HS-27A (cell line): ENCODE results near the gene OGFR.

Source experiments
- DNase-seq: peaks from one replicate; pipeline ENCODE4 v3.0.0-alpha.2; 2012; ENCODE audit warnings: low read depth, missing footprints

The OGFR gene

DNA sequence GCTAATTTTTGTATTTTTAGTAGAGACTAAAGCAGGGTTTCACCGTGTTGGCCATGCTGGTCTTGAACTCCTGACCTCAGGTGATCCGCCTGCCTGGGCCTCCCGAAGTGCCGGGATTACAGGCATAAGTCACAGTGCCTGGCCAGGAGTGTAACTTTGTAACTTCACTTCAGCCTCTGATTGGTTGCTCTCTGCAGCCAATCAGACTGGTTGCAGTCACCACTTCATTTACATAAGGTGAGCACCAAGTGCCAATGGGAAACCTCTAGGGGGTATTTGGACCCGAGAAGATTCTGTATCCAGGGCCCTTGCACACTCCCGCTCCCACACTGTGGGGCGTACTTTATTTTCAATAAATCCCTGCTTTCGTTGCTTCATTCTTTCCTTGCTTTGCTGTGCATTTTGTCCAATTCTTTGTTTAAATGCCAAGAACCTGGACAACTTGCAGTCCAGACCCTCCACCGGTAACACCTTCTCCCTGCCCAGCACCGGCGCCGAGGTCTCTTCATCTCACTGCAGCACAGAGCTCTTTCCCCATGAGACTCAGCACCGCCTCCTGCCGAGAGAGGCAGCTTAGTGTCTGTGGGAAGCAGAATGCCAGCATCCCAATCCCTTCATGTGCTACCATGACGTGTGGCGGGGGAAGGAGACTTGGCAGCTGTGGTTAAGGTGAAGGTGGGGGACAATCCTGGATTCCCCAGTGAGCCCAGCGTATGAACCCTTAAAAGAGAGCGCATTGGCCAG is 22.3 kb upstream of the OGFR start:
- no peak for DNase-seq

DNA sequence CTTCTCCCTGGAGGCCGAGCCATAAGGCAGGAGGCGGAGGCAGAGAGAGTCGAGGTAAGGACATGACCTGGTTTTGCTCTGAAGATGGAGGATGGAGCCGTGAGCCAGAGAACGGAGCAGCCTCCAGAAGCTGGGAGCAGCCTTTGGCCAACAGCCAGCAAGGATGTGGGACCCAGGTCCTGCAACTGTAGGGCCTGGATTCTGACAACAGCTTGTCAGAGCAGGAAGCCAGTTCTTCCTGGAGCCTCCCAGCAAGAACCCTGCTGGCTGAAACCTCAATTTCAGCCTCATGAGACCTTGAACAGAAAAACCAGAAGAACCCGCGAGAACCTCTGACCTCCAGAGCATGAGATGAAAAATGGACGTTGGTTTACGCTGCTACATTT is 21.7 kb upstream of the OGFR start:
- DNase-seq: no peak

DNA sequence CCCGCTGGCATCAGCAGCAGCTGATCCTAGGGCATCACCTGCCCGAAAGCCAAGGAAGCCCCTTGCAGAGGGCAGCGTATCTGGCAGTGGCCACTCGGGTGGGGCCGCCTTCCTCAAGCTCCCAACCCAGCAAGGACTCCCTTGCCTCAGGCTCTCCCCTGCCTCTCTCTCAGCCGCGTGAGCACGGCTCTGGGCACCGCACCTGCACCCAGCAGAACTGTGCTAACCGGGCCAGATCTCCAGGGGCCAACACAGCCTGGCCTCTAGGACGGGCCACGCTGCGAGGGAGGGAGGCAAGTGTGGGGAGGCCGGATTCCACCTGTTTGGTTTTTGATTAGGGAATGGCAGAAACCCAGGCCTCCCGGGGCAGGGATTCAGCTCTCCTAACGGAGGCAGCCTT is 20.1 kb upstream of the OGFR start:
- DNase-seq: no peak

DNA sequence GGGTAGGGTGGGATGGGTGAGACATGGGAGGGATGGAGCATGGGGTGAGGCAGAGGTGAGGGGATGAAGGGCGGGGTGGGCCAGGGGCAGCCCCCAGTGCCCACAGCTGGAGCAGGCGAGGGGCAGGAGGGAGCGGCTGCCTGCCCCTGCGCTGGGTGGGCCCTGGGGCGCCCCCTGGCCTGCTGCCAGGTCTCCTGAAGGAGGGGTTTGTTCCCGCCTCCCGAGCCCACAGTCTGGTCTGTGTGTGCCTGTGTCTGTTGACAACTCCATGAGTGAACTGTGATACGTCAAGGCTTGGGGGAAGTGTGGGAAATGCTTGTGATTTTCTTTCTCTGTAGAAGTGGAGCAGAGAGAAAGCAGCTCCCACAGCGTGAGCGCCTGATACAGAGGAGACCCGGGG is 19.2 kb upstream of the OGFR start:
- DNase-seq: no peak

DNA sequence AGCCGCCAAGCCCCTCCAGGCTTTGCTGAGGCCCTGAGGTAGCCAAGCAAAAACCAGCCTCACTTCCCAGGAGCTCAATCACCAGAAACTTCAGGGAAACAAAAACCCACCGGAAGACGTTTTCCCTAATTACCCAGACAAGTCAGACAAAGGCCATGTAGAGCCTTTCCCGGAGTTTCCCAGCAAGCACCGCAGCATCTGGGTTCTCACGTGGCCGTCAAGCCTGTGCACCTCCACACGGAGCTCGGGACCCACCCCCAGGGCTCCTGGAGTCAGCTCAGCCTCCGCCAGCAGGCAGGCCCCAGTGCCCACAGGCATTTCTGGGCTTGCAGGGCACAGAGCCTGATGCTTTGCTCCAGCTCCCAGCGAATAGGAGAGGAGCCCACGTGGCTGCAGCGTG is 18.5 kb upstream of the OGFR start:
- DNase-seq: no peak

DNA sequence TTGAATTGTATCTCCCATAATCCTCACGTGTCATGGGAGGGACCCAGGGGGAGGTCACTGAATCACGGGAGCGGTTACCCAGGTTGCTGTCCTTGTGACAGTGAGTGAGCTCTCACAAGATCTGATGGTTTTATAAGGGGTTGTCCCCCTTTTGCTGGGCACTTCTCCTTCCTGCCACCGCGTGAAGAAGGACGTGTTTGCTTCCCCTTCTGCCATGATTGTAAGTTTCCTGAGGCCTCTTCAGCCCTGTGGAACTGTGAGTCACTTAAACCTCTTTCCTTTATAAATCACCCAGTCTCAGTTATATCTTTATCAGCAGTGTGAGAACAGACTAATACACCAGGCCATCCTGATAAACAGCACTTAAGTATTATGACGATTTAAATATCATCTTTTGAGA is 17.3 kb upstream of the OGFR start:
- no peak for DNase-seq

DNA sequence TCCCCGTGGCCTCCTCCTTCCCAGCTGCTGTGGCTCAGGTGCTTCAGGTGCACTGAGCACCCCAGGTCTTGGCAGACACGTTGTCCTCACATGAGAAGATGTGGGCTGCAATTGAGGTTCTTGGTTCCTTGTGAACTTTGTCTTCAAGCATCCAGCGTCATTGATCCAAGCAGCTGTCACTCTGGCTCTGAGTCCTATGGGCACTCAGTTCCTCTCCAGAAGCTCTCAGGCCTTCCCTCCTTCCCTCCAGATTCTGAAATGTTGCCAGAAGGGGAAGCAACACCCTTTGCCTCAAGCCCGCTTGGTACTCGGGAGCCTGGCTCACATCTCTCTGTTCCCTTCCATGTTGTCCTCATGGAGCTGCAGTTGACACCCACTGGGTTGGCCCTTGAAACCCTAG is 16.8 kb upstream of the OGFR start:
- DNase-seq: no peak

- DNase-seq: no peak
Observed at GRCh38 chr20:62788607-62789006, 16.0 kb upstream of the OGFR start.

DNA sequence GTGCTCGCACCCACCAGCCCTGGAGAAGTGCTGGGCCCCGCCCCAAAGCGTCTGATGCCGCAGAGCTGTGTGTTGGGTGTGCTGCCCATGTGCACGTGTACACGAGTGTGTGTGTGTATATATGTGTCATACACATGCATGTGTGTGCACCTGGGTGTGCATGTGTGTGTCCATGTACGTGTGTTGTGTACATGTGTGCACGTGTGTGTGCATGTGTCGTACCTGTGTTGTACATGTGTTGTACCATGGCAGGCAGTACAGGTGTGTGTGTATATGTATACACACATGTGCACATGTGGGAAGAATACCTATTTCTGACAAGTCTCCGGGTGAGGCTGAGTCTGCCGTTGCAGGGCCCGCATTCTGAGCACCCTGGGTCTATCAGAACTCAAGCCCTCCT is 14.6 kb upstream of the OGFR start:
- no peak for DNase-seq

DNA sequence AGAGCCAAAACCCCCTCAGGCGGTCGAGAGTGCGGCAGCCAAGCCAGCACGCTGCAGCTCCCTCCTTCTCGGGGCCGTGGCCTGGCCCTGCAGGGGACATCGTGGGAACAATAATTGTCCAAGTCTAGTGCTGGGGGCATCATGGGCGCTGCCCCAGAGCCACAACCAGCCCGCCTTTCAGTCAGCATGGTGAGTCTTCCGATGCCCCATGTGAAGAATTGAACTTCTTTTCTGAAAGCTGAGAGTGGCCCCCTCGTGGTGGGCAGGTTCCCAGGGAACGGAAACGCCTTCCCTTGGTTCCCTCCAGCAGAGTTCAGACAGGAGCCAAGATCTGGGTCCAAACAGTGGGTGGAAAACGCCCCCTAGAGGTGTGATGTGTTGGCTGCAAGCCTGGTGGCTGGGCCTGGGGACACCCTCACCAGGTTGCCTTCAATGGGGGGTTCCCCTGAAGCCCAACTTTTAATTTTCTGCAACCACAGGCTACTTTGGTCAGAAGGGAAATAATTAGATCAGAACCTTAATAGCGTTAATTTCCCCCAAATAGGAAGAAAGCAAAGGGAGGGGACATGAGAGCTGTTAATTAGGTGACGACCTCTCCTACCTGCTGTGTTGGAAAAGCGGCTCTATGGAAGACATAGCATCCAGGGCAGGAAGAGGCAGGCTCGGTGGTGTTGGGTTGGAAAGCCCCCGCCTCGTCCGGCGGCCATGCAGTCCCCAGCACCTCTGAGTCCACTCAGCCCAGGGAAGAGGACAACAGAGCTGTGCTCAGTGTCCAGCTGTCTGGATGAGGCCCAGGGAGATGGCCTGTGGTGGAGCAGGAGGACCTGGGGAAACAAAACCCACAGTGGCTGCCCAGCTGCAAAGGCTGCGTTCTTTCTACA is 13.1 kb upstream of the OGFR start:
- peak; percentile 73 for DNase-seq

DNA sequence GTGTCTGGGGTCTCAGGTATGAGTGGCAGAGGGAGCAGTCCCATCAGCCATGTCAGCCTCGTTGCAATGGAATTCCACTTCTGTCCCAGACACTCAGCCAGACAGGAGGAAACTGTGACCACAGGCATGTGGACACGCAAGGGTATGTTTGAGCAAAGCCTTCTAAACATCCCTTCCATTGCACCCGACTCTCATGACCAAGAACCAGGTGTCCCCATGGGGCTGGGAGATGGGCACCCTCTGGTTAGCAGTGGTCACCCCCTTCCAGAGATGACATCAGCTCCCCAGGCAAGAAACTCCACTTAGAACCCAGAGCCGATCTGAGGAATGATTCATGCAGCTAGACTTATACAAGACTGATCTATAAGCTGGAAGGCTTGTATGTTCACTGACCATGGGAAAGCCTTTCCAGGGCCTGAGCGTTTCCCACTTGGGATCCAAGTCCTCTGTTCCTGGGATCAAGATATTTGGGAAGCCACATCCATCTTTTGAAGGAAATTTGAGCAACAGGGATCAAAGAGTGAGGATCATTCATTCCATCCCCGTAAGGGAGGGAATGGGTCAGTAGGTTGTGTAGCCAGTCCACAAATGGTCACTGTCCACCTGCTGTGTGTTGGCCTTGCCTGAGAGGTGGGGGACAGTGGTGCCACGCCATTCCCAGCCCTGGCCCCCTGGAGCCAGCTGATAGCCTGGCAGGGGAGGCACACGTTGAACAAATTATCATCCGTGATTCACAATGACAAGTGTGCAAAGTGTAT is 12.3 kb upstream of the OGFR start:
- DNase-seq: no peak

DNA sequence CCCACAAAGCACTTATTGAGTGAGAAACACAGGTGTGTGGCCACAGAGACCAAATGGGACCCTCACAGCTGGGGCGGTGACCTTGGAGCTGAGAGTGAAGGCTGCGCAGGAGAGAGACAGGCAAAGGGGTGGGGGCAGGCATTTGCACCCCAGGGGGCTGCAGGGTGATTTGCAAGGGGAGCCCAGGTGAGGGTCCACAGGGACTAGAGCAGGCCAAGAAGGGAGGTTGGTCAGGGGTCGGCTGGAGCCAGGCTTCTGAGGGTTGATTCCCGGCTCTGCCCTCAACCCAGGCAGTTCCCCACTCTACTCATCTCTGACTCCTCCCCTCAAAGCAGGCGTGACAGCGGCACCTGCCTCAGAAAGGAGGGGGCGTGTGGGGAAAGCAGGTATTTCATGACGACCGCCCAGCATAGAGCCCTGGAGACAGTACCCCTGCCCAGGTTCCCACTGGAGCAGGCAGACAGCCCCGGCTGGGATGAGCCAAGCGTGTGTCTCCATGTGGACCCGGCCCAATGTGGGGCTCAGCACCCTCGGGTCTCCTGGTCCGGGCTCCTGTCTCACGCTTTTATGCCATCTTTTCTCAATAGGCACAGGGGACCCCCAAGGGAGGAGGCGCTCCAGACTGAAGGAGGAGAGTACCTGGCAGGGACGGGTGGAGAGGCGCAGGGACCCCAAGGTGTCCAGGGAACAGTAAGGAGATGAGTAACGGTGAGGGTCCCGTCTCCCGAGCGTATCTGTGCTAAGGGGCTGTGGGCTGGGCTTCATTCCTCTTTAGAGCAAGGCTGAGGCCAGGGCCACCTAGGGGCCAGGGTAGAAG is 11.5 kb upstream of the OGFR start:
- no peak for DNase-seq

DNA sequence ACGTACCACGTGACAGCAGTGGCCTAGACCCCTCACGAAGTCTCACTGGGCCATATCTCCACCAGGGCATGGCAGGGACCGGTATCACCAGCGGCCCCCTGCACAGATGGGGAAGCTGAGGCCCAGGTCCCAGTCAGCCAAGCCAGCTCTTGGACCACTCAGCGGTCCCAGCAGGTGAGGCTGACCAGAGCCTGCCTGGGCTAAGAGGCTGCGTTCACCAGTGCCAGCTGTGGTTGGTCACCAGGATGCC is 11.0 kb upstream of the OGFR start:
- DNase-seq: no peak

DNA sequence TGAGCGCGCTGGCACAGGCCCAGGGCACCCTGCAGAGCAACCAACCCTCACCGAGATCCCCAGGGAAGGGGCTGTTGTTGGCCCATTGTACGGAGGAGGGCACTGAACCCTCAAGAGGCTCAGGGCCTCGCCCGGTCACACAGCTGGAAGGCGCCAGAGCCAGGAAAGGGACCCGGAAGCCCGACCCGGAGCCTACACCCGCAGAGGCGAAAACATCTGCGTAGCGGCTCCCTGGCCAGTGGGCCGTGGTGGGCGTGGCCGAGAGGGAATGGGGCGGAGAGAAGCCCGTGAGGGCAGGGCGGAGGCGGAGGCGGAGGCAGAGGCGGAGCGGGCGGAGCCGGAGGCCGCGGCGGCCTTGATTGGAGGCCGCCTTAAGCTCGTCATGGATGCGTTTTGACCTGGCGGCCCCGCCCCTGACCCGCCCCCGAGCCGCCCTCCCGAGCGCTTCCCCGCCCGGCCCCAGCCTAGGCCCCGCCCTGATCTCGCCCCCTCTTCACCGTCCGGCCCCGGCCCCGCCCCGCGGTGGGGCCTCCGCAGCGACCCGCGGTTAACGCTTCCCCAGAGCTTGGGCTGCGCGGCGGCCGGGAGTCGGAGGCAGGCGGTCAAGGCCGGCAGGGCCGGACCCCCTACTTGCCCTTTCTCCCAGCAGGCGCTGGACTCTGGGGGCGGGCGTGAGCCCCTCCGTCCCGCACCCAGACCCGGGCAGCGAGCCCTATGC is 10.5 kb upstream of the OGFR start:
- peak; percentile 75 for DNase-seq

DNA sequence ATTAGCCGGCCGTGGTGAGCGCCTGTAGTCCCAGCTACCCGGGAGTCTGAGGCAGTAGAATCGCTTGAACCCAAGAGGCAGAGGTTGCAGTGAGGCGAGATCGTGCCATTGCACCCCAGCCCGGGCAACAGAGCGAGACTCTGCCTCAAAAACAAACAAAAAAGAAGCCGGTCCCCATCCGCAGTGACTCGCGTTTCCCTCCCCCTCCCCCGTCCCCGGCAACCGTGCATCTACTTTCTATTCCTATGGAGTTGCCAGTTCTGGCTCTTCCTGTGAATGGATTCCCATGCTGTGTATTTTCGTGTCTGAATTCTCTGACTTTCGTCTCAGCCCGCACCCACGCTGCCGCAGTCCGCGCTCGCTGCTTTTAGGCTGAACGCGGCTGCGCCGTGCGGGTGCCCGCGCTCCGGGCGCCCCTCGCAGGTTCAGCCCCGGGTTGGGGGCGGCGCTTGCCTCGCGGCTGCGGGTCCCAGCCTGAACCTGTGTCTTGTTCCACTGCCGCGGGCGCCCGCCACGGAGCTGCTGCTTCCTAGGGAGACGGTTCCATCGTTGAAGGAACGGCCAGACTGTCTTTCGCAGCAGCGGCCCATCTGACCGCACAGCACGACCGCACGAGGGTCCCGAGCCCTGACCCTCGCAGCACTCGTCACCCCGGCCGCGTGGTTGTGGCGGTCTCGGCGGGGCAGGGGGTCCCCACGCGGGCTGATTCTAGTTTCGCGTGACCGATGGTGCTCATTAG is 9.4 kb upstream of the OGFR start:
- DNase-seq: no peak

- no peak for DNase-seq
Observed at GRCh38 chr20:62796699-62797491, 7.7 kb upstream of the OGFR start.

DNA sequence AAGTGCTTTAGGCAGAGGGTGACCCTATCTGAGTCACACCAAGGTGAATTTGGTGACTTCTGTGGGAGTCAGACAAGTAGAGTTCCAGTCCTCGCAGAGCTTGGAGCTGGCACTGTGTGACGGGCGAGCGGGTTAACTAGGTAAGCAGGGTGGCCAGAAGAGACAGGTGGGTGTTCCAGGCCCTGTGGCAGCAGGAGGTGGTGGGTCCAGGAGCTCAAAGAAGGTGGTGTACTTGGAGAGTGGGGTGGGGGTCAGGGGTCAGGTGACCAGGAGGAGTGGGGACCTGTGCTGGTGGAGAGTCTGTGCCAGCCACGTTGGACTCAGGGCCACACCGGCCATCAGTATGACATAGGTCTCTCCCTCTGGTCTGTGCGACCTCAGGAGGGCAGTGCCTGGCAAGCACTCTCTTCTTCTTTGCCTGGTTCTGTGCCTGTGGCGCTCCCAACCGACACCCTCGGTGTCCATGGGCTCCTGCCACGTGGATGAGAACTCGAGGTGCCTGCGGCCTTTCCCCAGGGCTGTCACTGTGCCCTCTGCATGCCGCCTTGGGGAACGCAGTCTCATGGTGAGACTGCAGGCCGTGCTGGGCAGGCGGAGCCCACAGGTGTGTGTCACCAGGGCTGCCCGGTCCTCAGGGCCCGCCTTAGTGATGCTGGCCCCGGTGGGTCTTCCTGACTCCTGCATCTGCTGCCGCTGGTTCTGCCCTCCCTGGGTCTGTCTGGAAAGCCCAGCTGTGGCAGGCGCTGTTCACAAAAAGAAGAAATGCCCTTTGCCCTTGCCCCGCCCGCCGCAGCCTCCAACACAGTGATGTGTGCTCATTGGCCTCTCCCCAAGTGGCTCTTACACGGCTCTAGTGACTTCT is 6.7 kb upstream of the OGFR start:
- DNase-seq: no peak

DNA sequence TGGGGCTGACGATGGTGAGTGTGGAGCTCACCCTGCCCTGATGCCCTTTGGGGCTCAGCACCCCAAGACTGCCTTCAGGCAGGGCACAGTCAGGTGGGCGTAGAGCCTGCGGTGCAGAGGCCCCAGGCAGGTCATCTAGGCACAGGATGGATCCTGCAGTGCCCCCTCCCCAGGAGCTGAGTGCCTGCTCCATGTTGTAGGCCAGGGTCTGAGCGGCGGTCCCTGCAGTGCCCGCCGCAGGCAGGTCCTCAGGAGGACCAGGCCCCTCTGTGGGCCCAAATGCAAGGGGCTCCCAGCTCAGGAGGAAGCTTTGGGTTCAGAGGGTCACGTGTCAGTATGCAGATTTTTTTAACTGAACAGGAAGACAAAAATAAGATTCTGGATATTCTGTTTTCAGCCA is 5.6 kb upstream of the OGFR start:
- no peak for DNase-seq

- DNase-seq: no peak
Observed at GRCh38 chr20:62799459-62799858, 5.2 kb upstream of the OGFR start.
